ENCODE data around the gene NAT10.

The NAT10 gene

GRCh38 chr11:34150494-34151151, 45.2 kb downstream of the NAT10 start:
- no peaks in the 10 kb centered on the region for H3K27me3 ChIP-seq (ENCODE audit: control insufficient read depth, insufficient read depth, low read length)
- no peak for TF ChIP-seq CTCF (IDR thresholded peaks at IDR 0.05)
- H3K27ac ChIP-seq = no peak overlapping the region
- H3K36me3 ChIP-seq (ENCODE audit: control insufficient read depth, insufficient read depth, low read length) = no peaks in the 10 kb centered on the region
- H2AFZ ChIP-seq = no peak overlapping the region
- no peaks in the 10 kb centered on the region for H3K9me3 ChIP-seq (ENCODE audit: control insufficient read depth, low read length)
- H3K4me1 ChIP-seq = no peaks in the 10 kb centered on the region
- no peak overlapping the region for H3K9ac ChIP-seq
- no peak overlapping the region for H3K4me3 ChIP-seq (ENCODE audit: low read depth, low read length)
- H3K79me2 ChIP-seq = no peaks in the 10 kb centered on the region
- no peak overlapping the region for H3K4me2 ChIP-seq (ENCODE audit: low read length)

- no peaks in the 10 kb centered on the region for H3K27me3 ChIP-seq (ENCODE audit: control insufficient read depth, insufficient read depth, low read length)
- H3K36me3 ChIP-seq (ENCODE audit: control insufficient read depth, insufficient read depth, low read length) = no peaks in the 10 kb centered on the region
- H3K79me2 ChIP-seq = no peaks in the 10 kb centered on the region
- no peaks in the 10 kb centered on the region for H3K9me3 ChIP-seq (ENCODE audit: control insufficient read depth, low read length)
- no peak overlapping the region for H2AFZ ChIP-seq
- no peaks in the 10 kb centered on the region for H3K4me1 ChIP-seq
- H3K9ac ChIP-seq = no peak overlapping the region
- no peak for TF ChIP-seq CTCF (IDR thresholded peaks at IDR 0.05)
- H3K27ac ChIP-seq = no peak overlapping the region
- H3K4me3 ChIP-seq (ENCODE audit: low read depth, low read length) = no peak overlapping the region
- H3K4me2 ChIP-seq (ENCODE audit: low read length) = no peak overlapping the region
Measured at GRCh38 chr11:34151166-34151565, 45.7 kb downstream of the NAT10 start.

GRCh38 chr11:34151916-34152845, 46.8 kb downstream of the NAT10 start:
- Histone ChIP-seq H3K36me3 (ENCODE audit: control insufficient read depth, insufficient read depth, low read length) (no peaks in the 10 kb centered on the region), H3K27me3 (ENCODE audit: control insufficient read depth, insufficient read depth, low read length) (no peaks in the 10 kb centered on the region), H3K27ac (no peak overlapping the region), H3K4me1 (no peaks in the 10 kb centered on the region), H3K4me2 (ENCODE audit: low read length) (no peak overlapping the region), H3K9me3 (ENCODE audit: control insufficient read depth, low read length) (no peaks in the 10 kb centered on the region), H3K79me2 (no peaks in the 10 kb centered on the region), H2AFZ (no peak overlapping the region), H3K4me3 (ENCODE audit: low read depth, low read length) (no peak overlapping the region), H3K9ac (no peak overlapping the region)
- TF ChIP-seq CTCF (IDR thresholded peaks at IDR 0.05) = no peak

GRCh38 chr11:34154059-34154875, 48.8 kb downstream of the NAT10 start:
- H3K27ac ChIP-seq = no peak overlapping the region
- H3K9ac ChIP-seq = no peak overlapping the region
- no peak overlapping the region for H2AFZ ChIP-seq
- no peaks in the 10 kb centered on the region for H3K4me1 ChIP-seq
- H3K4me2 ChIP-seq (ENCODE audit: low read length) = no peak overlapping the region
- no peak overlapping the region for H3K4me3 ChIP-seq (ENCODE audit: low read depth, low read length)
- H3K36me3 ChIP-seq (ENCODE audit: control insufficient read depth, insufficient read depth, low read length) = no peaks in the 10 kb centered on the region
- no peaks in the 10 kb centered on the region for H3K27me3 ChIP-seq (ENCODE audit: control insufficient read depth, insufficient read depth, low read length)
- H3K9me3 ChIP-seq (ENCODE audit: control insufficient read depth, low read length) = no peaks in the 10 kb centered on the region
- TF ChIP-seq CTCF (IDR thresholded peaks at IDR 0.05) = no peak
- H3K79me2 ChIP-seq = no peaks in the 10 kb centered on the region

Measured in parathyroid adenoma (tissue), 2 donors.